HG03575 (cell line): Measurements from ENCODE around the gene PES1.
"Not testable (repeated sequence)": the region's sequence is repeated elsewhere in the genome, so short reads cannot be mapped to it uniquely, and the experiment has no call there.

Experiments used
- ATAC-seq: cut with Tn5 transposase; IDR thresholded peaks from one replicate; pipeline ENCODE4 v1.9.1; 2021; ENCODE audit not compliant: unreplicated experiment, insufficient number of reproducible peaks, low FRiP score; ENCODE audit errors: extremely low read depth

Gene PES1

GRCh38 chr22:30610299-30610698 is 18.6 kb upstream of the PES1 start:
- no peak for ATAC-seq

GRCh38 chr22:30609260-30610185 is 17.8 kb upstream of the PES1 start:
- ATAC-seq: no peak

GRCh38 chr22:30607939-30608338 is 16.2 kb upstream of the PES1 start:
- ATAC-seq: no peak

- no peak for ATAC-seq
These were observed 15.7 kb upstream of the PES1 start for GRCh38 chr22:30607300-30607930.

GRCh38 chr22:30606455-30607299 is 15.0 kb upstream of the PES1 start, which contains the start of gene TCN2:
Gene TCN2 (plus strand): TSS chr22:30607174. CDS start chr22:30607332, 158 bp downstream.
- no peak for ATAC-seq

GRCh38 chr22:30605449-30606110 is 13.9 kb upstream of the PES1 start:
- ATAC-seq: no peak

- ATAC-seq: no peak
These were observed 13.0 kb upstream of the PES1 start for GRCh38 chr22:30604723-30605122.

GRCh38 chr22:30603801-30604200 is 12.1 kb upstream of the PES1 start:
- ATAC-seq: no peak

- no peak for ATAC-seq
These were observed 10.3 kb upstream of the PES1 start for GRCh38 chr22:30602049-30602448.

GRCh38 chr22:30601464-30601863 is 9.8 kb upstream of the PES1 start:
- no peak for ATAC-seq

GRCh38 chr22:30600921-30601320 is 9.2 kb upstream of the PES1 start:
- no peak for ATAC-seq

- ATAC-seq: no peak
These were observed 7.3 kb upstream of the PES1 start for GRCh38 chr22:30598986-30599385.

GRCh38 chr22:30596886-30597285 is 5.2 kb upstream of the PES1 start:
- no peak for ATAC-seq

GRCh38 chr22:30596199-30596598 is 4.5 kb upstream of the PES1 start:
- no peak for ATAC-seq

GRCh38 chr22:30592360-30592713 is 627 bp upstream of the PES1 start:
- not testable (repeated sequence) for ATAC-seq

- no peak for ATAC-seq
These were observed 521 bp downstream of the PES1 start for GRCh38 chr22:30591191-30591587.

- no peak for ATAC-seq
These were observed 5.3 kb downstream of the PES1 start for GRCh38 chr22:30586414-30586813.

GRCh38 chr22:30584441-30584840 is 7.3 kb downstream of the PES1 start:
- no peak for ATAC-seq
